Brain pericyte (primary cell): ENCODE data around the gene VPS9D1.
"Not testable (repeated sequence)": the region's sequence is repeated elsewhere in the genome, so short reads cannot be mapped to it uniquely, and the experiment has no call there.

ENCODE experiments used
- DNase-seq: peaks from one replicate; pipeline ENCODE4 v3.0.0-alpha.2; 2012; ENCODE audit warnings: low read depth, low spot score

VPS9D1 gene

DNA sequence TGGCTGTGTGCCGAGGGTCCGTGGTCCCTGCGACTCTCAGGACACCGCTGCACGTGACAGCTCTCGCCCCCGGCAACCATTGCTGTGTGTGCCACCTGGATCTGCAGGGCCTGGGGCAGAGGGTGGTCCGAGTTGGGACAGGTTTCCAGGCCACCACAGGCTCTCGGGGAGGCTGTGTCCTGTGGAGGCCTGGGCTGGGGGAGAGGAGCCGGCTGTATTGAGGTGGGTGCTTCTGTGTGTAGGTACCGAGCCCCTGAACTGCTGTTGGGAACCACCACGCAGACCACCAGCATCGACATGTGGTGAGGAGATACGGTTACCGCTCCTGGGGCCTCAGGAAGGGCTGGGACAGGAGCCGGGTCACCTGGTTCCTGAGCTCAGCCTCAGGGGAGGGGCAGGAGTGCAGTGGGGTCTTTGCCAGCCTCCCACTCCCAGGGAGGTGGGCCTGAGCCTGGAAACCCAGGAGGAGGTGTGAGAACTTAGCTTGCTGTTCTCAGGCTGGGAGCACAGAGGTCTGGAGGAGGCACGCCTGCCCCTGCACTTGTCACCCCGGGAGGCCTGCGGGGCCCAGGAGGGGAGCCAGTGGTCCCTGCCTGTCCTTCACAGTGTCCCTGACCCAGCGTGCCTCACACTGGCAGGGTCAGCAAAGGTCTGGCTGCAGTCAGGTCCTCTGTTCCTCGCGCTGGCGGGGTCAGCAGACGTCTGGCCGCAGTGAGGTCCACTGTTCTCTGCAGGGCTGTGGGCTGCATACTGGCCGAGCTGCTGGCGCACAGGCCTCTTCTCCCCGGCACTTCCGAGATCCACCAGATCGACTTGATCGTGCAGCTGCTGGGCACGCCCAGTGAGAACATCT lies 26.5 kb downstream of the VPS9D1 start:
- DNase-seq, result no peak

DNA sequence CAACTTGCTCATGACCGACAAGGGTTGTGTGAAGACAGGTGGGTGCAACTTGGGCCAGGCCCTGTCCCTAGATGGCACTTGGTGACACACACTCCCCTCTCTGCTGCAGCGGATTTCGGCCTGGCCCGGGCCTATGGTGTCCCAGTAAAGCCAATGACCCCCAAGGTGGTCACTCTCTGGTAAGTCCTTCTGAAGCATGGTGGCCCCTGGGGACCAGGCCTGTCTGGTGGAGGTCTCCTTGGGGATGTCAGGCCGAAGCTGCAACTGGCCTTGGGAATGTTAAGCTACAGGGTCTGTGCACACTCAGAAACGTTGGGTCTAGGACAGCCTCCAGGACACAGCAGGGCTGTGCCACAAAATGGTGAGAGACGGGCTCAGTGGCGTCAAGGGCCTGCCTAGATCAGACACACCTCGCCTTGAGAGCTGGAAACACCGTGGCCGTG lies 27.4 kb downstream of the VPS9D1 start:
- no peak for DNase-seq

DNA sequence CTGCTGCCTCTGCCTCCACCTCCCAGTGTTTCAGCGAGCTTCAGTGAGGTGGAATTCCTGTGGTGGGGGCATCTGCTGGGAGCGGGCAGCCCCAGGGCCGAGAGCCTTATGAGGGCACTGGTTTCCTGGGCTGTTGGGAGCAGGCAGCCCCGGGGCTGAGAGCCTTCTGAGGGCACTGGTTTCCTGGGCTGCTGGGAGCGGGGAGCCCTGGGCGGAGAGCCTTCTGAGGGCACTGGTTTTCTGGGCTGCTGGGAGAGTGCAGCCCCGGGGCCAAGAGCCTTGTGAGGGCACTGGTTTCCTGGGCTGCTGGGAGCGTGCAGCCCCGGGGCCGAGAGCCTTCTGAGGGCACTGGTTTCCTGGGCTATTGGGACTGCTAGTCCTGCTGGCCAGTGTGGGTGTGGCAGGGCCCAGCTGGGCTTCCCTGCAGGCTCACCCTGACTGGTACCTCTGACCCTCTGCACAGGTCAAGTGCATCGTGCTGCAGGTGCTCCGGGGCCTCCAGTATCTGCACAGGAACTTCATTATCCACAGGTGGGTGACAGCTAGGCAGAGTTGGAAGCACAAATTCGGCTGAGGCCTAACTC lies 28.6 kb downstream of the VPS9D1 start:
- DNase-seq, result no peak

GRCh38 chr16:89691231-89691985 lies 29.3 kb downstream of the VPS9D1 start:
- DNase-seq, result no peak

DNA sequence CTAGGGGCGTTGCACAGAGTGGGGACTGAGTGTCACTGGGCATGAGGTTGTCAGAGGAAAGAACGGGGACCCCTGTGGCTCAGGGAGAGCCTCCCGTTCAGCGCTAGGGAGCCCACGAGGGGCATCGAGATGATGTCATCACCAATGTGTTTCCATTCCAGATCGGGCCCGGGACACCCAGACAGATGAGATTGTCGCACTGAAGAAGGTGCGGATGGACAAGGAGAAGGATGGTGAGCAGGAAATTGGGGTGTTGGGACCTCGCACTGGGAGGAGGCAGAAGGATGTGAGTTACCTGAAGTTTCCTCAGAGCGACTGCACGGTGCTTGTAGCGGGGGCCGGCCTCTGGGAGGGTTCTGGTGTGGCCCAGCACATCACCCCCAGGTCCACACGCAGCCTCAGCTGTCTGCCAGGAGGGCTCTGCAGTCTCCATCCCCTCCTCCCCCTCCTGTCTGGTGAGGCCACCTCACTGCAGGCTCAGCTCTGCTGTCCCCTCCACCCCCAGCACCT lies 30.3 kb downstream of the VPS9D1 start:
- DNase-seq, result no peak

DNA sequence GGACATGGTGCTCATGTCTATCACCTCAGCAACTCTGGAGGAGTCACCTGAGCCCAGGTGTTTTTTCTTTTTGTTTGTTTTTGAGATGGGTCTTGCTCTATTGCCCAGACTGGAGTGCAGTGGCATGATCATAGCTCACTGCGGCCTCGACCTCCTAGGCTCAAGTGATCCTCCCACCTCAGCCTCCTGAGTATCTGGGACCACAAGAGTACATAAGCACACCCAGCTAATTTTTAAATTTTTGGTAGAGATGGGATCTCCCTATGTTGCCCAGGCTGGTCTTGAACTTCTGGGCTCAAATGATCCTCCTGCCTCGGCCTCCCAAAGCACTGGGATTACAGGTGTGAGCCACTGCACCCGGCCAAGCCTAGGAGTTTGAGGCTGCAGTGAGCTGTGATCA lies 31.1 kb downstream of the VPS9D1 start:
- not testable (repeated sequence) for DNase-seq

GRCh38 chr16:89689142-89689541 lies 31.6 kb downstream of the VPS9D1 start:
- no peak for DNase-seq

DNA sequence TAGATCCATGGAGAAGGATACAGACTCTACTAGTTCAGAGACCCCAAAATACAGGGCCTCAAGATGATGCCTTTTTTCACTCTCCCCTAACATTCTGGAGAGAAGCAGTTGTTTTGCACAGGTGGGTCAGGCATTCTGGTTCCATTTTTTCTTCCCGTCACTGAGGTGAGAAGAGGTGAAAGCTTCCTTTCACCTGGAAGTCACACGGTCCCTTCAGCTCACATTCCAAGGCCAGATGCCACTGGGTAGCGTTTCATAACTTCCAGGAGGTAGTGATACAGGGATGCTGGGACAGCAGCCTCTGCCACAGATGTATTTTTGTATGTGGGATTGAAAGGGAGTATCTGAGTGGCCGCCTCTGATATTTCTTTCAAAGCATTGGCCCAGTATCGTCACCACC lies 32.3 kb downstream of the VPS9D1 start:
- DNase-seq, result no peak

DNA sequence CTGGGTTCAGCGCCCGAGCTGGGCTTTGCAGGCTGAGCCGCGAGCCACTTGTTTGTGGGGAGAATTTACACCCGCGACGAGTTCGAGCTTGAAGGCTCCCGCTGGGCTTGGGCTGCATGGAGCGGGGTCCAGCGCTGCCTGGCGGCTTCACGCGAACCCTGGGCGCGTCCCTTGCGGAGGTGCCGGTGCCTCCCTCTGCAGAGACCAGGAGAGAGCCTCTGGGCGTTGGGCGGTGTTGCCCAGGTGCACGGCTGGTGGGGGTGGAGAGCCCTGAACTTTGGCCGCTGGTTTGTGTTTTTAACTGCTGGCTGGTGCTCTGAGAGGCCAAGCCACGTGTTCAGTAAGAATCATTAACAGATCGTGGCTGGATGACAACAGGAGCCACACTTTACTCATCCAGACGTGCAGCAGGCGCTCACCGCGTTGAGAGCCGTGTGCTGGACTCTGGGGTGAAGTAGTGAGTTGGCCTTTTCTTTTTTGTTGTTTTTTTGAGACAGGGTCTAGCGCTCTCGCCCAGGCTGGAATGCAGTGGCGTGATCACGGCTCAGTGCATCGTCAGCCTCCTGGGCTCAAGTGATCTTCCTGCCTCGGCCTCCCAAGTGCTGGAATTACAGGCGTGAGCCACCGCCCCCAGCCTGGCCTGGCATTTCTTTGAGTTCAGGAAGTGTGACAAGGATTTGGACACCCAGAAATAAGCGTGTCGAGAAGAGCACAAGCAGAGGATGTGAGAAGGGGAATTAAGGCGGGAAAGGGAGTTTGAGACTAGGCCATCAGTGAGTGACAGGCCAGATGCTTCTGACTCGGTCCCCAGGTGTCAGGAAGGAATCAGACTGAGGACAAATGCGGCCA lies 33.4 kb downstream of the VPS9D1 start:
- DNase-seq, result no peak

GRCh38 chr16:89686520-89687091 lies 34.1 kb downstream of the VPS9D1 start, which contains the start of gene CDK10:
Gene CDK10, plus strand, starts transcription at chr16:89686689. Its CDS starts 22 bp downstream, at chr16:89686711.
- peak; percentile 80 for DNase-seq

- no peak for DNase-seq
These were observed 34.8 kb downstream of the VPS9D1 start for GRCh38 chr16:89685916-89686315.

DNA sequence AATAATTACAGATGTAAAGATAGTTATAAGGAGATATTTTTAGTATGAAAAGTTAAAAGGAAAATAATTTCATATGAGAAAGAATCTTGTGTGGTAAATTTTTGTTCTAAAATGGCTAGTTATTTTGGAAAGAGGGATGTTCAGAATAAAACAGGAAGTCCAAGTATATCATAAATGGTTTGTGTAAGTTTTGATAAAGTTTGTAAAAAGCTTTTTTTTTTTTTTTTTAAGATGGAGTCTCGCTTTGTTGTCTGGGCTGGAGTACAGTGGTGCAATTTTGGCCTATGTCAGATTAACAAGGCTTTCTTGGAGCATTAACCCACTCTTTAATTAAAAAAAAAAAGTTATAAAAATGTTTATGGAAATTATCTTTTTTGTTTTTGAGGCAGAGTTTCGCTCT lies 42.4 kb downstream of the VPS9D1 start:
- no peak for DNase-seq

GRCh38 chr16:89672177-89672941 lies 48.3 kb downstream of the VPS9D1 start:
- DNase-seq, result no peak

GRCh38 chr16:89671565-89671964 lies 49.1 kb downstream of the VPS9D1 start:
- not testable (repeated sequence) for DNase-seq

DNA sequence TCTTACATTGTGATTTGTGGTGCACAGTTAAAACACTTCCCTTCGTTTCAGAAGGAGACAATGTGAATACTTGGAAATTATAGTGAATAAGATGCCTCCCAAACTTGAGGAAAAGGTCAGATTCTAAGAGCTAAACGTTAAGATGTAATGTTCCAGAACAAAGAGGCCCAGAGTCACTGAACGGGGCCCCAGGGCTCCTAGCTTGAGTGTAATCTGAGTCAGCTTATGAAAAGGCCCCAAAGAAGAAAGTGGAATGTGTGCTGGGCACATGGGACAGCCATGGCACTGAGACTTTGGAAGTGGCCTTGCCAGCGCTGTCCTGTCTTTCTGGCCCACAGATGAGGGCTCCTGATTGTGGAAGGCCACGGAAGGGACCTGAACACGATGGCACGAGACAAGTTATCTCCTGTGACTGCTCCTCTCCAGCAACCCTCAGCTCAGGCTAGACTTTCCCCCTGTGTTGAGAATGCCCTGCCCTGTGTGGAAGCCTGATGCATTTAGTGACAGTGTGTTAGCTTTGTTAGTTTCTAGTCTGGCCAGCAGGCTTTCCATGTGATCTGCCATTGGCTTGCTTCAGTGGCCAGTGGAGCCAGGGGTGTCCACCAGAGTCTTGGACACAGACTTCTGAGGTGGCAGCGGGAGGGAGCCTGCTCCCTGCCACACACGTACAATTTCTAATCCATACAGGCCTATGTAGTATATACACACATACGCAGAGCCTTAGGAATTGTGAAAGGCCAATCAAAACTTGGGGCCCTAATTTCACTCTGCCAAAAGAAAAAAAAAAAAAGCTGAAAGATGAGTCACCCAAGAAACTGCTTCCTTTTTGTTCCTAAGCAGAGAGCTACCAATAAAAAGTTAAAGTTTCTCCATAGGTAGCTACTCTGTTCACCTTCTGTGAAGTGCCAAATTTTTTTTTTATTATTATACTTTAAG lies 49.9 kb downstream of the VPS9D1 start:
- DNase-seq, result no peak

GRCh38 chr16:89669755-89670154 lies 50.9 kb downstream of the VPS9D1 start:
- no peak for DNase-seq

- DNase-seq, result no peak
These were observed 51.9 kb downstream of the VPS9D1 start for GRCh38 chr16:89668790-89669158.

DNA sequence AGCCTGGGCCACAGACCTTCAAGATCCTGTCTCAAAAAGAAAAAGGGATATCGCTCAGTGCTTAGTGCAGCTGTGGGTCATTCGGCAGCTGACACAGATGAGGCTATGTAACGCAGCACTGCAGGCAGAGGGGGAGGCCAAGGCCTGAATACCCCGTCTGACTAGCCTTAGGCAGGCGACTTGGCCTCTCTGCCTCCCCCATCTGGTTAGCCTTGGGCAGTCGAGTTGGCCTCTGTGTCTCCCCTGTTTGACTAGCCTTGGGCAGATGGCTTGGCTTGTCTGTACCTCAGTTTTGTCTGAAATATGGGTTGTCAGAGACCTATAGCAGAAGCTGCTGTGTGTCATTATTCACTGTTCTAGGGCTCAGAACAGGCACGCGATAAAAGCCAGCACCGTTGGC lies 53.1 kb downstream of the VPS9D1 start:
- no peak for DNase-seq

DNA sequence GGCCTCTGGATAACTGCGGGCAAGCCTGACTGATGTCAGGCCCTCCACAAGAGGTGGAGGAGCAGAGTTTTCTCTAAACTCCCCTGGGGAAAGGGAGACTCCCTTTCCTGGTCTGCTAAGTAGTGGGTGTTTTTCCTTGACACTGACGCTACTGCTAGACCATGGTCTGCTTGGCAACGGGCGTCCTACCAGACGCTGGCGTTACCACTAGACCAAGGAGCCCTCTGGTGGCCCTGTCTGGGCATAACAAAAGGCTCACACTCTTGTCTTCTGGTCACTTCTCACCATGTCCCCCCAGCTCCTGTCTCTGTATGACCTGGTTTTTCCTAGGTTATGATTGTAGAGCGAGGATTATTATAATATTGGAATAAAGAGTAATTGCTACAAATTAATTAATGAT lies 53.7 kb downstream of the VPS9D1 start:
- not testable (repeated sequence) for DNase-seq
